ENCODE data around the gene FCN1.
"Not testable (repeated sequence)": the region's sequence is repeated elsewhere in the genome, so short reads cannot be mapped to it uniquely, and the experiment has no call there.

DNA sequence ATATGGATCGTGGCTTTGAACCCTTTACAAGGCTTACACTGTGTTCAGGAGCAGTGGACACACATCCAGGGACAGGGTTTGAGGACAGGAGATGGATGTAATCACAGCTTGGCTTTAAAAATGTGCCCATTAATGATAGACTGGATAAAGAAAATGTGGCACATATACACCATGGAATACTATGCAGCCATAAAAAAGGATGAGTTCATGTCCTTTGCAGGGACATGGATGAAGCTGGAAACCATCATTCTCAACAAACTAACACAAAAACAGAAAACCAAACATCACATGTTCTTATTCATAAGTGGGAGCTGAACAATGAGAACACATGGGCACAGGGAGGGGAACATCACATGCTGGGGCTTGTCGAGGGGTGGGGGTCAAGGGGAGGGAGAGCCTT is 60.3 kb downstream of the FCN1 start:
- TF ChIP-seq, protein P1, sequence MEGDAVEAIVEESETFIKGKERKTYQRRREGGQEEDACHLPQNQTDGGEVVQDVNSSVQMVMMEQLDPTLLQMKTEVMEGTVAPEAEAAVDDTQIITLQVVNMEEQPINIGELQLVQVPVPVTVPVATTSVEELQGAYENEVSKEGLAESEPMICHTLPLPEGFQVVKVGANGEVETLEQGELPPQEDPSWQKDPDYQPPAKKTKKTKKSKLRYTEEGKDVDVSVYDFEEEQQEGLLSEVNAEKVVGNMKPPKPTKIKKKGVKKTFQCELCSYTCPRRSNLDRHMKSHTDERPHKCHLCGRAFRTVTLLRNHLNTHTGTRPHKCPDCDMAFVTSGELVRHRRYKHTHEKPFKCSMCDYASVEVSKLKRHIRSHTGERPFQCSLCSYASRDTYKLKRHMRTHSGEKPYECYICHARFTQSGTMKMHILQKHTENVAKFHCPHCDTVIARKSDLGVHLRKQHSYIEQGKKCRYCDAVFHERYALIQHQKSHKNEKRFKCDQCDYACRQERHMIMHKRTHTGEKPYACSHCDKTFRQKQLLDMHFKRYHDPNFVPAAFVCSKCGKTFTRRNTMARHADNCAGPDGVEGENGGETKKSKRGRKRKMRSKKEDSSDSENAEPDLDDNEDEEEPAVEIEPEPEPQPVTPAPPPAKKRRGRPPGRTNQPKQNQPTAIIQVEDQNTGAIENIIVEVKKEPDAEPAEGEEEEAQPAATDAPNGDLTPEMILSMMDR (optimal IDR thresholded peaks at IDR 0.05 in 1 of 3, IDR thresholded peaks at IDR 0.05 in 1 of 3, conservative IDR thresholded peaks at IDR 0.05 in 1 of 3; ENCODE audit: extremely low read depth in 1 of 3, insufficient read depth in 2 of 3, low read length in 3 of 3), result not testable (repeated sequence)
- not testable (repeated sequence) for TF ChIP-seq EZH2 (IDR thresholded peaks at IDR 0.05; ENCODE audit: low read length)

All from keratinocyte (primary cell).